Small intestine (tissue), 7 donors: Measurements from ENCODE around the gene PLG. TPM values are rescaled to one million over a fixed set of nuclear protein-coding genes. Genes with fewer than 3 reads are reported as not detected.
A peak's percentile ranks its signal among the peaks of the same experiment; 100 is the strongest.
"Not testable (repeated sequence)": the region's sequence is repeated elsewhere in the genome, so short reads cannot be mapped to it uniquely, and the experiment has no call there.

ENCODE experiments used
- DNase-seq, 2 donors: peaks; one replicate each; pipeline versions ENCODE4 v3.0.0 to v3.0.0-alpha.2; 2013
- FAIRE-seq: peaks from 2 replicates; lab custom pipeline; 2012; peaks lifted over from hg19 to GRCh38; lab: Jason Lieb, UNC
- H3K27ac ChIP-seq, 3 donors: one replicate each; pipeline ENCODE4 v1.5.1; 2013; ENCODE audit warnings: low read length in 2 of 3, mild to moderate bottlenecking in 2 of 3, control low read depth in 1 of 3, inconsistent platforms in 1 of 3, low read depth in 1 of 3, moderate library complexity in 1 of 3
- H3K27me3 ChIP-seq, 3 donors: one replicate each; pipeline ENCODE4 v1.6.1; 2013; ENCODE audit warnings: low read length in 3 of 3, inconsistent platforms in 1 of 3; ENCODE audit not compliant: control insufficient read depth in 3 of 3, insufficient read depth in 3 of 3
- H3K36me3 ChIP-seq, 3 donors: one replicate each; pipeline ENCODE4 v1.6.1; 2013; ENCODE audit warnings: low read length in 3 of 3, inconsistent platforms in 1 of 3, low read depth in 1 of 3, mild to moderate bottlenecking in 1 of 3, moderate library complexity in 1 of 3; ENCODE audit not compliant: control insufficient read depth in 3 of 3, insufficient read depth in 2 of 3
- H3K4me1 ChIP-seq, 3 donors: one replicate each; pipeline ENCODE4 v1.6.1; 2013; ENCODE audit warnings: low read length in 2 of 3, inconsistent platforms in 1 of 3, low read depth in 1 of 3, mild to moderate bottlenecking in 1 of 3, moderate library complexity in 1 of 3; ENCODE audit not compliant: control insufficient read depth in 3 of 3, insufficient read depth in 2 of 3
- H3K4me3 ChIP-seq, 3 donors: one replicate each; pipeline ENCODE4 v1.5.1; 2013; ENCODE audit warnings: low read length in 3 of 3, control low read depth in 1 of 3, inconsistent platforms in 1 of 3, low read depth in 1 of 3, mild to moderate bottlenecking in 1 of 3, moderate library complexity in 1 of 3
- H3K9me3 ChIP-seq, 2 donors: one replicate each; pipeline ENCODE4 v1.6.1; 2013; ENCODE audit warnings: low read depth in 1 of 2, low read length in 1 of 2; ENCODE audit not compliant: control insufficient read depth in 2 of 2, insufficient read depth in 1 of 2
- WGBS, 3 donors: extraction: QIAGEN DNeasy Blood & Tissue Kit; methylation state at CpG; one replicate each; pipeline ENCODE4 v1.1.7; 2013; 5-methylcytosine and 5-hydroxymethylcytosine counted together
- polyA plus RNA-seq, 4 donors: library from polyadenylated mRNA; stranded (reverse) in 3 of 4; unstranded in 1 of 4; fragments of 200-250 nt in 3 of 4; fragments of 120-200 nt in 1 of 4; gene quantifications; one replicate each; pipeline versions ENCODE4 v1.2.1 to v1.2.3, GENCODE V29; 2013
- donor health status: healthy with polysubstance abuse.
- donor health status: control.
- donor health status: control.
- donor health status: Bipolar disorder and iron deficiency.
- donor health status: healthy.

Gene PLG
- polyA plus RNA-seq, 4 donors: 0.33 to 11.5 (median 0.54) TPM; not detected in 1

- no peaks in the 10 kb centered on the region for H3K4me1 ChIP-seq
- 81 to 95% (median 83%) methylated on average over 5 of the region's 5 CpGs for WGBS, 3 donors
- H3K27me3 ChIP-seq: no peaks in the 10 kb centered on the region
- peaks cover 0 to 5% of the 10 kb centered on the region in 2 donors for H3K9me3 ChIP-seq
- H3K27ac ChIP-seq: no peak overlapping the region
- no peak overlapping the region for H3K4me3 ChIP-seq
- H3K36me3 ChIP-seq: no peaks in the 10 kb centered on the region
- FAIRE-seq (no peak), DNase-seq (peak in 1 of 2 donors; percentile 44)
These were observed 9.6 kb upstream of the PLG start for GRCh38 chr6:160692369-160692959.

GRCh38 chr6:160695025-160695424 is 7.0 kb upstream of the PLG start:
- not testable (repeated sequence) for H3K36me3 ChIP-seq, H3K9me3 ChIP-seq, FAIRE-seq, H3K27me3 ChIP-seq, H3K4me1 ChIP-seq, H3K4me3 ChIP-seq, DNase-seq, H3K27ac ChIP-seq

- not testable (repeated sequence) for H3K4me1 ChIP-seq, FAIRE-seq
- WGBS, 3 donors: 54 to 64% (median 56%) methylated on average over 2 of the region's 2 CpGs
These were observed 6.4 kb upstream of the PLG start for GRCh38 chr6:160695622-160696021.

GRCh38 chr6:160696884-160697283 is 5.2 kb upstream of the PLG start:
- not testable (repeated sequence) for H3K4me3 ChIP-seq, H3K27me3 ChIP-seq, H3K36me3 ChIP-seq, FAIRE-seq, H3K9me3 ChIP-seq, H3K27ac ChIP-seq, H3K4me1 ChIP-seq
- peak in 1 of 2 donors; percentile 17 for DNase-seq
- WGBS, 3 donors: 17 to 59% (median 34%) methylated on average over 3 of the region's 3 CpGs

More at GRCh38 chr6:160695622-160696021, 6.4 kb upstream of the PLG start:
- not testable (repeated sequence) for H3K4me3 ChIP-seq, H3K36me3 ChIP-seq, DNase-seq, H3K27ac ChIP-seq, H3K9me3 ChIP-seq, H3K27me3 ChIP-seq

- Histone ChIP-seq H3K27ac (peak overlapping the region in 1 of 3 donors; percentile 8), H3K4me1 (no peaks in the 10 kb centered on the region), H3K4me3 (no peak overlapping the region), H3K36me3 (no peaks in the 10 kb centered on the region), H3K27me3 (no peaks in the 10 kb centered on the region), H3K9me3 (peaks cover 0 to 3% of the 10 kb centered on the region in 2 donors)
- no peak for FAIRE-seq
- DNase-seq: peak in 1 of 2 donors; percentile 33
- 19 to 54% (median 31%) methylated on average over 6 of the region's 6 CpGs for WGBS, 3 donors
These were observed 4.2 kb upstream of the PLG start for GRCh38 chr6:160697826-160698225.

- H3K27me3 ChIP-seq, H3K36me3 ChIP-seq, FAIRE-seq, H3K9me3 ChIP-seq, H3K4me3 ChIP-seq: not testable (repeated sequence)
- Histone ChIP-seq H3K4me1 (peaks cover 0 to 15% (median 0%) of the 10 kb centered on the region in 3 donors), H3K27ac (peak overlapping the region in 1 of 3 donors; percentile 88)
- WGBS, 3 donors: 49 to 73% (median 62%) methylated on average over 7 of the region's 7 CpGs
- DNase-seq: peak; percentile 42 to 75
These were observed 2.6 kb downstream of the PLG start for GRCh38 chr6:160704688-160705087.

GRCh38 chr6:160708993-160709392 is 6.9 kb downstream of the PLG start:
- not testable (repeated sequence) for FAIRE-seq

GRCh38 chr6:160714731-160715316 is 12.8 kb downstream of the PLG start:
- Histone ChIP-seq H3K4me1 (no peaks in the 10 kb centered on the region), H3K9me3 (no peaks in the 10 kb centered on the region), H3K27ac (no peak overlapping the region), H3K36me3 (no peaks in the 10 kb centered on the region), H3K27me3 (no peaks in the 10 kb centered on the region), H3K4me3 (no peak overlapping the region)
- 80 to 82% (median 81%) methylated on average over 5 of the region's 5 CpGs for WGBS, 3 donors
- no peak for DNase-seq
- no peak for FAIRE-seq

More at GRCh38 chr6:160708993-160709392, 6.9 kb downstream of the PLG start:
- H3K4me1 ChIP-seq: peaks cover 0 to 12% (median 0%) of the 10 kb centered on the region in 3 donors
- not testable (repeated sequence) for H3K36me3 ChIP-seq, H3K4me3 ChIP-seq, H3K27me3 ChIP-seq, H3K9me3 ChIP-seq
- peak overlapping the region in 1 of 3 donors; percentile 33 for H3K27ac ChIP-seq
- peak in 1 of 2 donors; percentile 10 for DNase-seq
